GF-D8 (cell line): Measurements from ENCODE around the gene FAM222B.
A peak's percentile ranks its signal among the peaks of the same experiment; 100 is the strongest.
"Not testable (repeated sequence)": the region's sequence is repeated elsewhere in the genome, so short reads cannot be mapped to it uniquely, and the experiment has no call there.

Experiments used
- DNase-seq: peaks from one replicate; lab custom pipeline; 2025; lab: John Stamatoyannopoulos, UW

Gene FAM222B

DNA sequence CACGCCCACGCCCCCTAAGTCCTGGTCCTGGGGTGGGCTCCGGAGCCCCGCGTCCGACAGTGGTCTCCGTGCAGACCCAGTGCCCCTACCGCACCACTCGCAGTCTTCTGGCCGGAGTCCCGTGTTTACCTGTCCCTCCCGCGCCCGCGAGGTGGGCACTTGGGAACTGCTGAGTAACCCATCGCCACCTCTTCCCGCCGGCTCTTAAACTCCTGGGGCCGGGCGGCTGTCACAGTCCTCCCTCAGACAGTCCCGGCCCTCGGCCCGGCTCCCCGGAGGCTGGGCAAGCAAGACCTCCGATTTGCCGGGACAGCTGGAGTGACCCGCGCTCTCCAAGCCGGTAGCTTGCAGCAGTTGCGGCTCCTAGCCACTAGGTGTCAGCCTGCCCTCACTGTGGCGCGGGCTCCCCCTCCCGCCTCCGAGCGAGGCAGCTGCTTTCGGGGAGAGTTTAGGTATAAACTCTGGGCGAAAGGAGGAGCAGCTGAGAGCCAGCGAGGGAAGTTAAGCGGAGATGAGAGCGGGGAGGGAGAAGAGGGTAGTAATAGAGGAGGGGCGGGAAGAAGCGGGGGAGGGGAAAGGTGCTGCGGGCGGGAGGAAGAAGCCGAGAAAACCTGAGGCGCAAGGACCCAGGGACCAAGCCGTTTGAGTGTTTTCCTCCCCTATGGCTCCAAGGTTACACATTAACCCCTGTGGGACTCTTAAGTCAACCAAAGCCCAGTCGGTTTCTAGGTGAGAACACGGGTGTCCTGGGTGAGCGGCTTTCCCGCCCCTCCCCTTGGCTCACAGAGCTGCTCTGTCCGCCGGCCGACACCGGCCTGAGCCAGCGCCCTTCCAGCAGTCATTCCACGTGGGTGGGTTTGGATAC, 115.7 kb downstream of the FAM222B start:
- peak; percentile 60 for DNase-seq

DNA sequence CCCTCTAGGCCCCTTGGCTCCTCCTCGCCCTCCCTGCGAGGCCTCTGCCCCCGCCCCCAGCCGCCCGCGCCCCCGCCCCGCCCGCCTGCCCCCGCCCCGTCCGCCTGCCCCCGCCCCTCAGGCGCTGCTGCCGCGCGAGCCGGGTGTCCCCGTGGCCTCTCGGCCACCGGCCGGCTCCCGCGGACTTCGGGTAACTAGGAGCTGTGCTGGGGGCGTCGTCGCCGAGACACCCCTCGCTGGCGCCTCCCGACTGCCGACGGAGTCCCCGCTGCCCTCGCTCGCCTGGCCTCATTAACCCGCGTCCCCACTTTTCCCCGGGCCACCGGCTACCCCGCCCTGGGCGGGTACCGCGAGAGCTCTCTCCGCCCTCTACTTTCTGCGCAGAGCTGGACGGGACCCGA, 116.4 kb downstream of the FAM222B start, which contains the start of gene TLCD1:
Gene TLCD1 (minus strand): TSS at position 8 of the 401 bp plus-strand sequence. CDS start 136 bp downstream, outside the sequence.
- DNase-seq: peak; percentile 5

DNA sequence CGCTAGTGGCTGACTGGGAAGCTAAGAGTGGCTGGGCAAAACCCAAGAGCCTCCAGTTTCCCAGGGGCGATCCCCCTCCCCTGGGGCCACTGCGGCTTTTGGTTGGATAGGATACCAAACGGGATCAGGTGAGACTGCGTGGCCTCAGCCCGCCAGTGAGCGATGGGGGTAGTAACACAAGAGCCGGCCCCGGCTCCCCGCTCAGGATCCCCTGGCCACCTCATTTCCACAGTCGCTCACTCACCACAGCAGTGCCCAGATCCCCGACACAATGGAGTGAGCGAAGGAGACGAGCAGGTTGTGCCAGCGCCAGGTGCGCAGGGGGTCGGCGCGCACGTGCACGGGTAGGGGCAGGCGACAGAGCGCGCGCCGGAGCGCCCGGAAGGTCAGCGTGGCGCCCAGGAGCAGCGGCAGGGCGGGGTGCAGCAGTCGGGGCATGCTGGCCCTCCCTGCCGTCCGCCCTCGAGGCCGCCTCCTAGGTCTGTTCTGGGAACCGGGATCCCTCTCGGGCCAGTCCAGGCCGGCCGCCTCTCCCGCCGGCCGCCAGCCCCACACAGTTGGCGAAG, 116.8 kb downstream of the FAM222B start:
- DNase-seq: peak; percentile 23

DNA sequence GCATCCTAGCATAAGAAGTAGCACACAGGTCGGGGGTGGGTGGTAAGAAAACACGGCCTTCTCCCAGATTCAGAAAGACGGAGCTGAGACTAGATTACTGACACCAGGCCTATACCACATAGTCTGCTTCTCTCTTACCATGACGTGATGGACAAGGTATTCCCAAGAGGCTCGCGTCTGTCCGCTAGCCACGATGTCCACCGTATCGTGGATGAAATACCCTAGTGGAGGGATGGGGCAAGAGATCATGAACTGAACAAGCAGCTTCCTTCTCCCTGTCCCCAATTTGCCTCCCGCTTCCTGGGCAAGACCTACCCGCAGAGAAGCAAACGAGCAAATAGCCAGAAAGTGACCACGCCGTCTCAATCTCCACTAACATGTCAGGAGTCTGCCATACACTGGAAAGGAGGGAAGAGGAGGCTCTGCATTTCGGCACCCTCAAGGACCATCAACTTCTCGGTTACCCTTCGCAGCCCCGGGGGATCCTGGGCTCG, 117.4 kb downstream of the FAM222B start:
- peak; percentile 12 for DNase-seq

DNA sequence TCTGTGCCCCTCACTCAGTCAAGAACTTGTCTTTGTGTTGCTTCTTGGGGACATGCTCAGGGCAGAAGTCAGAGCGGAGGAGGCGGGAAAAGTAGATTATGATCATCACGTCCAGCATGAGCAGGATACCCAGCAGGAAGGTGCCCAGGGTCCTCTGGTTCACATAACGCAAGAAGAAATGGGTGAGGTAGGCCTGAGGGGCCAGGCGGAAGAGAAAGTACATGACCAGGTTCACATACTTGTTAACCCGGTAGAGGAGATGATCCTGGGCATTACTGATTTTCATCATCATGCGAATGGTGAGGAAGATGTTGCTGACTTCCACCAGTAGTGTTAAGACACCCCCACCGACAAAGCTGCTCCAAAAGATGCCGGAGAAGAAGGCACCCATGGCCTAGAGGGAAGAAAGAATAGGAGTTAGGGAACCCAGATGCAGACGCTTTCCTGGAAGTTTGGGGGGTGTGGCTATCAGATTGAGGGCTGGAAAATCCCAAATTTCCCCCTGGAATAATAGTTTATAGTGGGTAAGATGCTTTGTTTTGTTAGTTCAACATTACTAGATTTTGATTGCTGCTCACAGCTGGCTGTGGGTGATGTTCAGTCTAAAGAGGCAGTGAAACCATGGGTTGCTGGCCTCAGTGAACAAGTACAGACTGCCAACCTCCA, 118.0 kb downstream of the FAM222B start:
- DNase-seq: no peak

DNA sequence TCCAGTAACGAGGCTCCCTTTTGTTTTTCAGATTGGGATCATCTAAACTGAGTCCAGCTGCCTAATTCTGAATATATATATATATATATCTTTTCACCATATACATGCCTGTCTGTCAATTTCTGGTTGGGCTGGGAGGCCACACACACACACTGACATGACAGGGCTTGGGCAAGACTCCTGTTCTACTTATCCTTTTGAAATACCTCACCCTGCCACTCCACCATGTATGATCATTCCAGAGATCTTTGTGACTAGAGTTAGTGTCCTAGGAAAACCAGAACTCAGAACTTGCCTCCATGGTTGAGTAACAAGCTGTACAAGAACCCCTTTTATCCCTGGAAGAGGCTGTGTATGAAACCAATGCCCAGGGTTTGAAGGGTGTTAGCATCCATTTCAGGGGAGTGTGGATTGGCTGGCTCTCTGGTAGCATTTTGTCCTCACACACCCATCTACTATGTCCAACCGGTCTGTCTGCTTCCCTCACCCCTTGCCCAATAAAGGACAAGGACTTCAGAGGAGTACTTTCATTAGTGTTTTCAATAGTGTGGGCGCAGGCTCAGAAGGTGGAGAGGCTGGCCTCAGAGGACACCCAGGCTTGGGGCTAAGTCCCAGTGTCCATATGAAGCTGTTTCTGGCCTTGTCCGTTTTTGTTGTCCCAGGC, 118.6 kb downstream of the FAM222B start:
- DNase-seq: not testable (repeated sequence)

DNA sequence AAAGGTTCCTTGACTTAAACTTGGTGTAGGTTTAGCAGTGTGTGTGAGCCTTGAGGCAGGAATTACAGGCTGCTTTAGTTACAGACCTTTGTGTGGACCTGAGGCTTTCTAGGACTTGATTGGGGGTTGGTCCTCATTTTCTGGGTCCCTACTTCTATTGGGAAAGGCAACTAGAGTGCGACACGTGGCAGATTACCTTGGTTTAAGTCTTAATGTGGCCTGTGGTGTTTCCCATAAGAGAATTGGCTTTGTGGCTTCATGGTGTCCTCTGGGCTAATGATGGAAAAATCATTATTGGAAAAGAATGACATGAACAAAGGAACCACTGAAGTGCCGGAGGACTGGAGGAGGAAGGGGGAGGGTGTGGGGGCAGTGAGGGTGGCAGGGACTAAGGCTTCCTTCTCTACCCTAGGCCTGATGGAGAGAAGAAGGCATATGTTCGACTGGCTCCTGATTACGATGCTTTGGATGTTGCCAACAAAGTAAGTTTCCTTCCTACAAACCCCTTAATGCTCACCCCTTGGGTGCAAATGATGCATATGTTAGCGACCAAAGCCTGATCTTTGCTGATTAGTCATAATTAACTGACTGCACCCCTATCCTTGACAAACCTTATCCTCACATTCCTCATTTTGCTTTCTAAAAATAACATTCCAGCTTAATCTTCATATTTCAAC, 119.3 kb downstream of the FAM222B start:
- no peak for DNase-seq

DNA sequence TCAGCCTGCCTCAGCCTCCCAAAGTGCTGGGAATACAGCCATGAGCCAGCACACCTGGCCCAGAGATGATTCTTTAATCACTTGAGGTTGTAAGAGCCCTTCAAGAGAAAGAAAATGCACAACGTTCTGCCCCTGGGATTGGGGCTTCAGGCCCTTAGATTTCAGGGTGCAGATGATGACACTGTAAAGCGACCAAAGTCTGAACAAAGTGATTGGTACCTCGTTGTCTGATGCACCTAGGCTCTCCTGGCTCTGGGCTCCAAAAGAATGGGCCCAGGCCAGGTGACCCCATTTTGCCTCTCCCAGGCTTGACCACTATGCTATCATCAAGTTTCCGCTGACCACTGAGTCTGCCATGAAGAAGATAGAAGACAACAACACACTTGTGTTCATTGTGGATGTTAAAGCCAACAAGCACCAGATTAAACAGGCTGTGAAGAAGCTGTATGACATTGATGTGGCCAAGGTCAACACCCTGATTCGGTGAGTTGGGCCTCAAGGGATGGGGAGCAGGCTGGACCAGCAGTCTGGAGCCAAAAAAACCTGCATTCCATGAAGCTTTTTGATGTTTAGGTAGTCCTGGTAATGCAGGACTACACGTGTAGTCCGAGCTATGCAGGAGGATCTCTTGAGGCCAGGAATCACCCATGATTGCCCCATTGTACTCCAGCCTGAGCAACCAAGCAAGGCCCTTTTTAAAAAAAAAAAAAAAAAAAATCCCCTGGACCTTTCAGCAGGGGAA, 120.0 kb downstream of the FAM222B start:
- DNase-seq: no peak

DNA sequence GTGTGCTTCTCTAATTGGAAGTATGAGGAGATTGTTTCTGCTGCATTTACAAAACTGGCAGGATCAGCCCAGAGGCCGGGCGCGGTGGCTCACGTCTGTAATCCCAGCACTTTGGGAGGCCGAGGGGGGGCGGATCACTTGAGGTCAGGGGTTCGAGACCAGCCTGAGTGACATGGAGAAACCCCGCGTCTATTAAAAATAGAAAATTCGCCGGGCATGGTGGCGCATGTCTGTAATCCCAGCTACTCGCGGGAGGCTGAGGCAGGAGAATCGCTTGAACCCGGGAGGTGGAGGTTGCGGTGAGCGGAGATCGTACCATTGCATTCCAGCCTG, 121.6 kb downstream of the FAM222B start:
- DNase-seq: not testable (repeated sequence)

DNA sequence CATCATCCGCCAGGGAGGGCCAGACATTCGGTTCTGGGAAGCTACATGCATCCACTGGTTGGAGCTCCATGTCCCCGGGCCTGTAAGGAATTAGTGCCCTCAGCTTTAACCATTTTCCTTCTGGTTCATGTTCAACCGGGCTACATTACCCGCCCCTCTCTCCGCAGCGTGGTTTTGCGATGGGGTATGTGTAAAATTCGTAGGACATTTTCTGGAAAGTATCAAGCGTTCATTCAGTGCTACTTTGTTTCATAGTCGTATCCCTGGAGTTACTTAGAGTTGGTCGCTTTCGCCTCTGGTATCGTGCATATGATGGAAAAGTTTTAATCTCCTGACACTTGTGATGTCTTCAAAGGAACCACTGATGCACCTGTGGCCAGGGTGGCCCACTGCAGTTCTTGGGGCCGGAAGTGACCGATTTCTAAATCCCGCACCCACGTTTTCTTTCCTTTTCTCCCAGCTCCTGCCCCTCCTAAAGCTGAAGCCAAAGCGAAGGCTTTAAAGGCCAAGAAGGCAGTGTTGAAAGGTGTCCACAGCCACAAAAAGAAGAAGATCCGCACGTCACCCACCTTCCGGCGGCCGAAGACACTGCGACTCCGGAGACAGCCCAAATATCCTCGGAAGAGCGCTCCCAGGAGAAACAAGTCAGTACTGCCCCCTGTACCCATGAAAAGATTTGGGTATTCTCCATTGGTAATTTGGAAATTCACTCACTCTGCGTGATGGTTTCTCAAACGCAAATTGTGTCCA, 122.2 kb downstream of the FAM222B start:
- no peak for DNase-seq

DNA sequence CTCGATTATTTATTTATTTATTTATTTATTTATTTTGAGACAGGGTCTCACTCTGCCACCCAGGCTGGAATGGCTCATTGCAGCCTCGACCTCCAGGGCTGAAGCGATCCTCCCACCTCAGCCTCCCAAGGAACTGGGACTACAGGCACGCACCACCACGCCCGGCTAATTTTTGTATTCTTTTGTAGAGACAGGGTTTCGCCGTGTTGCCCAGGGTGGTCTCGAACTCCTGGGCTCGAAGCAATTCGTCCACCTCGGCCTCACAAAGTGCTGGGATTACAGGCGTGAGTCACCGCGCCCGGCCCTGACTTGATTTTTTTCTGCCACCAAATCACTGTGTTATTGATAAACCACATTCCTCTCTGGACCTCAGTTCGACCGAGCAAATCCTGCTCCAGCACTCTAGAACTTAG, 123.6 kb downstream of the FAM222B start:
- DNase-seq: no peak

DNA sequence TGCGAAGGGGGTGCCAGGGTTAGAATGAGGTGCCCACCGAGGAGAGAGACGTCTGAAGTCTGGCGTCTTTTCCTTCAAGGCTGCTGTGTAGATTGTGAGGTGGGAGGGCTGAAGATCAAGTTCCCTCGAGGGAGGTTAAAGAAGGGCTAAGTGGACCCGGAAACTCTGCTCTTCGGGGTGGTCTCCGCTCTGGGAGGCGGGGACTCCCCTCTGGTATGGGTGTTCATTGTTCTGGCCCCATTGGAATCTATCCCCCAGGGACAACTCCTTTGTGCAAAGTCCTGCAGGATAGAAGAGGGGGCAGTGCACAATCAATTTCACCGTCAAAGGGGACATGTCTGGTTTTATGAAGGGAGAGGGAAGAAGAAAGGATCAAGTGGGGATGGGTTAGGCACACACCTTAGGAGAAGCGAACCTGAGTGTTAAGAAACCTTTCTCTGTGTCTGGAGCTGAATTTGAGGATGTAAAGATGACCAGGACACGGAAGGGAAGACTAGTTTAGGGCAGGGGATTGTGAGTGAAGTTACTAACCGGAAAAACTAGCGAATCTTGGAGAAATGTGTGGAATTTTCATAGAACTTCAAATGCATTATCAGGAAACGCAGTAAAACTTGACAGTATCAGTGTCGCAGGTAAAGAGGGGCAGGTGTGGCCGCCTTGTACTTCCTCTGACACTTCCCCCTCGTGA, 124.1 kb downstream of the FAM222B start:
- no peak for DNase-seq

DNA sequence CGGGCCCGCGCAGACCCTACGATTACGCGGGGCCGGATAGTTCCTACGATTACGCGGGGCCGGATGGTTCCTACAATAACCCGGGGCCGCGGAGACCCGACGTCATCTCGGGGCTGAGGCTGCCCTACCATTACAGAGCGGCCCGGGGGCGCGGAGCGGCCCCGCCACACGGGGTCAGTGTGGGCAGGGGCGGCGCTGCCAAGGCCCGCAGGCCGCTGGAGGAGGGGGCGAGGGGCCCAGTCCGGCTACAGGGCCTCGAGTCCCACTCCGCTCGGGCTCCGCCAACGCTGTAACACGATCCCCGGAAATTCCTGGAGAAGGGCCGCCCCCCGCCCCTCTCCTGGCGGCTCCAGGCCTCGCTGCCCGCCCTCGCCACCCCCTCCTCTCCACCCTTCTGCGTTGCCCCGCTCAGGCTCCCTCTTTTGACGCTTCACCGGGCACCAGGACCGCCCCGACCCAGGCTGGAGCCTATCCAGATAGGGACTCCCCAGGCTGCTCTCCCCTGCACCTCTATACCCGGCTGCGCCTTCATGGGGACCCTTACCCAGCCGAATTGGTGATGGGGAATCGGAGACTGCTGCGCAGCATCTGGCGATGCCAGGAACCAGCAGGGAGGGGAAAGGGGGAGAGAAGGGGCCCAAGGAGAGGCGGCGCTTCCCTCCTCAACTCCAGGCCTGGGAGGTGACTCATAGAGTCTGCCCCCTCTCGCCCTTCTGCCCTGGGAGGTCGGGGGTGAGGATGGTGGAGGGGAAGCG, 124.8 kb downstream of the FAM222B start, which contains the start of gene RAB34:
Gene RAB34 (minus strand): TSS at position 291 of the 755 bp plus-strand sequence. CDS start 602 bp downstream, outside the sequence.
- DNase-seq: peak; percentile 13

DNA sequence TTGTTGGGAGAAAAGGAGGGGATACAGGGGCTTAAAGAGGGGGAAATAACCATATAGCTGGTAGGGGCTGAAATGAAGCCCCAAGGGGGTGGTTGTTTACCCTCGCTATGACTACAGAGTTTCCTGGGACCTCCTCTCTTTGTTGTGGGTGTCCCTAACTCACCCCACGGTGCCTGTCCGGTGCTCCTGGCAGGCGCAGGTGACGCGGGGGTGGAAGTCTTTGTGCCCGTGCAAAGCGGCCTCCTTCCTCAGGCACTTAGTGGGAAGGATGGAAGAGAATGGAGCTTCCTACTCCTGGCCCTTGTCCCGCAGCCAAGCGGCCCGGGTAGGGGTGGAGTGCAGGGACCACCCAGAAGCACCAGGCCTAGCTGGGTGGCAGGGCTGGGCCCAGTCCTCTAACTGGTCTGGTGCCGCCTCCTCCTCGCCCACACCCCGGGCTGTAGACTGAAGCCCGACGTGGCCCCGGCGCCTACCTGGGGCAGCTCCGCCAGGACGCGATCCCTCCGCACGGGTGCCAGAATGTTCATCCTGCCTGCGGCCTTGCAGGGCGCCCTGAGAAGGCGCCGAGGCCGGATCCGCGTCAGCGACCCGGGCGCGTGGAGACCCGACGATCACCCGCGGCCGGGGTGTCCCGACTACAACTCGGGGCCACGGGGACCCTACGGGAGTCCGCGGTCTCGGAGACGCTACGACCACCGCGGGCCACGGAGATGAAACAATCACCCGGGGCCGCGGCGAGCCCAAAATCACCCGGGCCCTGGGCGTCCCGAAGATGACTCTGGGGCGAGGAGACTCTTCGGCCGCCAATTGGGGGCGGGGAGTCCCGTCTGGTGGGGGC, 125.6 kb downstream of the FAM222B start:
- no peak for DNase-seq

DNA sequence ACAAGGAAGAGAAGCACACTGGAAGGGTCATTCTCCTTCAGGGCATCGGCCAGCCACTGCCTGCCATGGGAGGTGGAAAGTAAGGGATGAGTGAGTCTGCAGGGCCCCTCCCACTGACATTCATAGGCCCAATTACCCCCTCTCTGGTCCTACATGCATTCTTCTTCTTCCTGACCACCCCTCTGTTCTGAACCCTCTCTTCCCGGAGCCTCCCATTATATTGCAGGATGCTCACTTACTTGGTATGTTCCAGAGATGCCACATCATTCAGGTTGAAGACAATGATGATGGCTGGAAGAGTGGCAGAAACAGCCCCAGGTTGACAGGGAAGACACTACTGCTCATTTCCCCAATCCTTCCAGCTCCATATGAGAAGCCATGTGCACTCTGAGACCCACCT, 127.4 kb downstream of the FAM222B start:
- no peak for DNase-seq

DNA sequence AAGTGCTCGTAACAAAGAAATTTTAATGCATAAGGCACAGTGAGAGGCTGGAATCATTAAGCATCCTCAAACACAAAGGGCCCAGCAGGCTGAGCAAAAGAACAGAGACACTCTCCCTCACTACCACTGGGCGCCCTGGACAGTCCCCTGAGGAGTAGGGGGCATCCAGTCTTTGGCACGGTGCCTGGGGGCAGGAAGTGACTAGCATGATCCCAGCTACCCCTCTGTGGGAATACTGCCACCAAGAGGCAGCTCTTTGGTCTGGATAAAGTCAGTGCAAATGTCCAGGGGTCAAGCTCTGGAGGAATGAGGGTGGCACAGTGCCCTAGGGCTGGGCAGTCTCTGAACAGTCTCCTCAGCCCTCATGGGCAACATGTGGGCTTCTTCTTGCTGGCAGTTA, 128.3 kb downstream of the FAM222B start:
- DNase-seq: no peak

DNA sequence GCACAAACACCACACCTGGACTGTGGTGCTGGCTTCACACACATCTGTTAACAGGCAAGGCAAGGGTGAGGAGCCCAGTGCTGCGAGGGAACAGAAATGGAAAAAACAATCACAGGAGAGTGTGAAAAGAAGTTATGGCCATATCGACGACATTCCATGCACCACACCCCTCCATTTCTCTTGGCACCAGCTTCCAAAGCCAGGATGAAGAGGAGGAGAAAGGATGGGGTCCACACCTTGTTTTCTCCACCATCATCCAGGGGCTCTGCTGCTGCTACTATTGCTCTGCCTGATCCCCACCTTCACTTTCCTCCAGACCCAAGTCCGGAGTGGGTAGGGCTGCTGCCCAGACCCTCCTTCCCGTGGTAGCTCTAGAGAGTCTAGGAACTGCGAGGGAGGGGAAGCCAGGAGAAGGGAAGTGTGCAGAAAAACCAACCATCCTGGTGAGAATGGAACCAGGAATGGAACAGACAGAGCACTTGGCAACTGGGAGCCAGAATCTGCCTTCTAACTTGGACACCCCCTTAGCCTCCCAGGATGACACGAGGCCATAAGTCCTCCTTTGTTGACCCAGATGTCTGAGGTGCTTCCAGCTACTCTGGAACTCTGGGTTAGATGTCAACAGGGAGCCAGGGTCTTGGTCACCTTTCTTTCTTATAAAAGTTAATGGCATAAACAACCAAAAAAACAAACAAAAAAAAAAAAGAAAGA, 129.7 kb downstream of the FAM222B start:
- DNase-seq: no peak
